ENCODE measurements around the gene CHCHD3. TPM values are rescaled to one million over a fixed set of nuclear protein-coding genes. Genes with fewer than 3 reads are reported as not detected.
"Not testable (repeated sequence)": the region's sequence is repeated elsewhere in the genome, so short reads cannot be mapped to it uniquely, and the experiment has no call there.

The CHCHD3 gene
- total RNA-seq, 1 experiment from 2014 or later, result 89.9 TPM

- no peak for DNase-seq
- H3K9me3 Mint-ChIP-seq (ENCODE audit: low read depth, unreplicated experiment), result no peaks in the 10 kb centered on the region
- H3K27me3 Mint-ChIP-seq (ENCODE audit: unreplicated experiment), result no peaks in the 10 kb centered on the region
- peaks cover 6% of the 10 kb centered on the region for H3K36me3 Mint-ChIP-seq (ENCODE audit: insufficient read depth, unreplicated experiment)
- no peak overlapping the region for H3K4me3 Mint-ChIP-seq (ENCODE audit: low read depth, unreplicated experiment)
- H3K27ac Mint-ChIP-seq (ENCODE audit: unreplicated experiment), result no peak overlapping the region
- TF ChIP-seq CTCF (IDR thresholded peaks at IDR 0.05; ENCODE audit: unreplicated experiment), result no peak
- intact Hi-C loops (cut with micrococcal nuclease; ENCODE audit: unreplicated experiment), result no loop called here
- no TSS peak for BruUV-seq (replicated peaks)
- H3K4me1 Mint-ChIP-seq (ENCODE audit: low read depth, unreplicated experiment), result no peaks in the 10 kb centered on the region
- CTCF ChIA-PET, result no interaction called here
Measured at GRCh38 chr7:132934017-132934416, 147.9 kb downstream of the CHCHD3 start.

- Mint-ChIP-seq H3K4me3 (ENCODE audit: low read depth, unreplicated experiment) (no peak overlapping the region), H3K36me3 (ENCODE audit: insufficient read depth, unreplicated experiment) (peaks cover 6% of the 10 kb centered on the region), H3K27ac (ENCODE audit: unreplicated experiment) (no peak overlapping the region), H3K9me3 (ENCODE audit: low read depth, unreplicated experiment) (no peaks in the 10 kb centered on the region), H3K27me3 (ENCODE audit: unreplicated experiment) (no peaks in the 10 kb centered on the region), H3K4me1 (ENCODE audit: low read depth, unreplicated experiment) (no peaks in the 10 kb centered on the region)
- no peak for DNase-seq
- BruUV-seq (replicated peaks), result no TSS peak
- intact Hi-C loops (cut with micrococcal nuclease; ENCODE audit: unreplicated experiment), result no loop called here
- TF ChIP-seq CTCF (IDR thresholded peaks at IDR 0.05; ENCODE audit: unreplicated experiment), result no peak
- CTCF ChIA-PET, result no interaction called here
Measured at GRCh38 chr7:132933072-132933458, 148.8 kb downstream of the CHCHD3 start.

- no peak for DNase-seq
- CTCF ChIA-PET, result no interaction called here
- TF ChIP-seq CTCF (IDR thresholded peaks at IDR 0.05; ENCODE audit: unreplicated experiment), result no peak
- no TSS peak for BruUV-seq (replicated peaks)
- Mint-ChIP-seq H3K9me3 (ENCODE audit: low read depth, unreplicated experiment) (no peaks in the 10 kb centered on the region), H3K27me3 (ENCODE audit: unreplicated experiment) (no peaks in the 10 kb centered on the region), H3K27ac (ENCODE audit: unreplicated experiment) (no peak overlapping the region), H3K4me3 (ENCODE audit: low read depth, unreplicated experiment) (no peak overlapping the region), H3K36me3 (ENCODE audit: insufficient read depth, unreplicated experiment) (peaks cover 6% of the 10 kb centered on the region), H3K4me1 (ENCODE audit: low read depth, unreplicated experiment) (no peaks in the 10 kb centered on the region)
- intact Hi-C loops (cut with micrococcal nuclease; ENCODE audit: unreplicated experiment), result no loop called here
Measured at GRCh38 chr7:132932296-132933071, 149.4 kb downstream of the CHCHD3 start.

- DNase-seq, result no peak
- H3K4me3 Mint-ChIP-seq (ENCODE audit: low read depth, unreplicated experiment), result no peak overlapping the region
- H3K4me1 Mint-ChIP-seq (ENCODE audit: low read depth, unreplicated experiment), result no peaks in the 10 kb centered on the region
- BruUV-seq (replicated peaks), result no TSS peak
- intact Hi-C loops (cut with micrococcal nuclease; ENCODE audit: unreplicated experiment), result no loop called here
- no peak overlapping the region for H3K27ac Mint-ChIP-seq (ENCODE audit: unreplicated experiment)
- no peaks in the 10 kb centered on the region for H3K9me3 Mint-ChIP-seq (ENCODE audit: low read depth, unreplicated experiment)
- CTCF ChIA-PET, result no interaction called here
- TF ChIP-seq CTCF (IDR thresholded peaks at IDR 0.05; ENCODE audit: unreplicated experiment), result no peak
- H3K36me3 Mint-ChIP-seq (ENCODE audit: insufficient read depth, unreplicated experiment), result peaks cover 6% of the 10 kb centered on the region
- H3K27me3 Mint-ChIP-seq (ENCODE audit: unreplicated experiment), result no peaks in the 10 kb centered on the region
Measured at GRCh38 chr7:132930881-132931280, 151.0 kb downstream of the CHCHD3 start.

- H3K36me3 Mint-ChIP-seq (ENCODE audit: insufficient read depth, unreplicated experiment); H3K4me3 Mint-ChIP-seq (ENCODE audit: low read depth, unreplicated experiment); DNase-seq; BruUV-seq (replicated peaks); H3K9me3 Mint-ChIP-seq (ENCODE audit: low read depth, unreplicated experiment); intact Hi-C loops (cut with micrococcal nuclease; ENCODE audit: unreplicated experiment); H3K4me1 Mint-ChIP-seq (ENCODE audit: low read depth, unreplicated experiment); H3K27me3 Mint-ChIP-seq (ENCODE audit: unreplicated experiment); CTCF ChIA-PET; H3K27ac Mint-ChIP-seq (ENCODE audit: unreplicated experiment): not testable (repeated sequence)
Measured at GRCh38 chr7:132929944-132930343, 151.9 kb downstream of the CHCHD3 start.

All from Calu3 (cell line).